Frontal cortex (tissue), 4 donors: ENCODE data around the gene IL12B. TPM values are rescaled to one million over a fixed set of nuclear protein-coding genes. Genes with fewer than 3 reads are reported as not detected.
"Not testable (repeated sequence)": the region's sequence is repeated elsewhere in the genome, so short reads cannot be mapped to it uniquely, and the experiment has no call there.

Source experiments
- DNase-seq, 2 donors: peaks; one replicate each; pipeline ENCODE4 v3.0.0; 2012; ENCODE audit warnings: low spot score in 2 of 2
- FAIRE-seq: peaks from 2 replicates; lab custom pipeline; 2012; peaks lifted over from hg19 to GRCh38; lab: Jason Lieb, UNC
- small RNA-seq: library from RNA; depleted of rRNA; stranded (forward); fragments of <200 nt; gene quantifications from one replicate; pipeline ENCODE3, GENCODE V24; 2014
- total RNA-seq: library from RNA; depleted of rRNA; stranded (reverse); fragments of >200 nt; gene quantifications from one replicate; pipeline ENCODE4 v1.2.3, GENCODE V29; 2014
- donor health status: control.
- donor health status: control.
- donor health status: control.

The IL12B gene
- total RNA-seq, 1 donor from 2014 or later = not detected

- DNase-seq, FAIRE-seq: not testable (repeated sequence)
Observed at GRCh38 chr5:159301929-159302860, 28.1 kb downstream of the IL12B start.

- DNase-seq (no peak), FAIRE-seq (no peak)
Observed at GRCh38 chr5:159301466-159301865, 28.8 kb downstream of the IL12B start.

GRCh38 chr5:159297300-159297699 is 33.0 kb downstream of the IL12B start:
- not testable (repeated sequence) for DNase-seq, FAIRE-seq

GRCh38 chr5:159294921-159295320 is 35.4 kb downstream of the IL12B start:
- FAIRE-seq = no peak
- no peak for DNase-seq

GRCh38 chr5:159290741-159291140 is 39.5 kb downstream of the IL12B start:
- no peak for DNase-seq
- FAIRE-seq = no peak

GRCh38 chr5:159286420-159287035 is 43.8 kb downstream of the IL12B start:
- FAIRE-seq = peak; percentile 75

GRCh38 chr5:159274676-159275075 is 55.6 kb downstream of the IL12B start:
- no peak for DNase-seq
- no peak for FAIRE-seq

More at GRCh38 chr5:159286420-159287035, 43.8 kb downstream of the IL12B start:
- no peak for DNase-seq

GRCh38 chr5:159273923-159274322 is 56.4 kb downstream of the IL12B start:
- DNase-seq = no peak
- no peak for FAIRE-seq

- DNase-seq (no peak), FAIRE-seq (no peak)
Observed at GRCh38 chr5:159269723-159270122, 60.6 kb downstream of the IL12B start.

GRCh38 chr5:159266764-159267163 is 63.5 kb downstream of the IL12B start:
- DNase-seq, FAIRE-seq: not testable (repeated sequence)

Small RNAs within 50 kb of the gene (small RNA-seq; reads per million reads assigned to genes)
- gene RNU4ATAC2P = 0.08 reads per million

Other genes starting within 250 kb of the IL12B start
- 6.1 TPM for gene EBF1, start 230.6 kb downstream of the IL12B start, total RNA-seq
- 124 TPM for gene RNF145, start 120.9 kb downstream of the IL12B start, total RNA-seq
- gene UBLCP1, start 67.2 kb downstream of the IL12B start, total RNA-seq = 17.1 TPM